T-helper 2 cell (primary cell): ENCODE measurements around the gene RCN2.
"Not testable (repeated sequence)": the region's sequence is repeated elsewhere in the genome, so short reads cannot be mapped to it uniquely, and the experiment has no call there.

ENCODE experiments used
- DNase-seq, 5 experiments: peaks; one replicate each; pipeline versions ENCODE4 v3.0.0 to v3.0.0-alpha.2; 2012 to 2022
- total RNA-seq, 2 donors: gene quantifications; one replicate each; lab custom pipeline; 2026; lab: John Stamatoyannopoulos, UW

RCN2 gene, protein sequence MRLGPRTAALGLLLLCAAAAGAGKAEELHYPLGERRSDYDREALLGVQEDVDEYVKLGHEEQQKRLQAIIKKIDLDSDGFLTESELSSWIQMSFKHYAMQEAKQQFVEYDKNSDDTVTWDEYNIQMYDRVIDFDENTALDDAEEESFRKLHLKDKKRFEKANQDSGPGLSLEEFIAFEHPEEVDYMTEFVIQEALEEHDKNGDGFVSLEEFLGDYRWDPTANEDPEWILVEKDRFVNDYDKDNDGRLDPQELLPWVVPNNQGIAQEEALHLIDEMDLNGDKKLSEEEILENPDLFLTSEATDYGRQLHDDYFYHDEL
- total RNA-seq = 24.3 to 35.4 reads per million in 2 donors

- peak; percentile 83 to 97 (median 90) for DNase-seq
These were observed at the start of gene RCN2 for GRCh38 chr15:76931397-76932134. TSS of gene RCN2 (plus strand) at chr15:76931749. CDS start at chr15:76931842, 93 bp downstream.

DNA sequence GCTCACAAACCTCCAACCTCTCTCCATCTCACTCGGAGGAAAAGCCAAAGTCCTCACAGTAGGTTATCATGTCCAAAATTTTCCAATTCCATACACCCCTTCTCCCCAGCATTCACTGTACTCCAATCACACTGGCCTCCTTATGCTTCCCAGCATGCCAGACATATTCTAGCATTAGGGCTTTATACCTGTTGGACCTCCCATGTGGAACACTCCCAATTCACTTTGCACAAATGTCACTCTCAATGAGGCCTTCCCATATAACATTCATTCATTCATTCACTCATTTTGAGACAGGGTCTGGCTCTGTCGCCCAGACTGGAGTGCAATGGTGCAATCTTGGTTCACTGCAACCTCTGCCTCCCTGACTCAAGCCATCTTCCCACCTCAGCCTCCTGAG, 46.3 kb upstream of the RCN2 start:
- DNase-seq = no peak

DNA sequence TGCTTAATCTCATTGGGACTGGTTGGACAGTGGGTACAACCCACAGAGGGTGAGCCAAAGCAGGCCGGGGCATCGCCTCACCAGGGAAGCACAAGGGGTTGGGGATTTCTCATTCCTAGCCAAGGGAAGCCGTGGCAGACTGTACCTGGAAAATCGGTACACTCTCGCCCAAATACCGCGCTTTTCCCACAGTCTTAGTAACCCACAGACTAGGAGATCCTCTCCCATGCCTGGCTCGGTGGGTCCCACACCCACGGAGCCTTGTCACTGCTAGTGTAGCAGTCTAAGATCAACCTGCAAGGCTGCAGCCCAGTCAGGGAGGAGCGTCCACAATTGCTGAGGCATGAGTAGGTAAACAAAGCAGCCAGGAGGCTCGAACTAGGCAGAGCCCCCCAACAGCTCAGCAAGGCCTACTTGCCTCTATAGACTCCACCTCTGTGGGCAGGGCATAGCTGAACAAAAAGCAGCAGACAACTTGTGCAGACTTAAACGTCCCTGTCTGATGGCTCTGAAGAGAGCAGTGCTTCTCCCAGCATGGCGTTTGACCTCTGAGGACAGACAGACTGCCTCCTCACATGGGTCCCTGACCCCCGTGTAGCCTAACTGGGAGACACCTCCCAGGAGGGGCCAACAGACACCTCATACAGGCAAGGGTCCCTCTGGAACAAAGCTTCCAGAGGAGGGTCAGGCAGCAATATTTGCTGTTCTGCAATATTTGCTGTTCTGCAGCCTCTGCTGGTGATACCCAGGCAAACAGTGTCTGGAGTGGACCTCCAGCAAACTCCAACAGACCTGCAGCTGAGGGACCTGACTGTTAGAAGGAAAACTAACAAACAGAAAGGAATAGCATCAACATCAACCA, 44.0 kb upstream of the RCN2 start:
- DNase-seq = not testable (repeated sequence)

DNA sequence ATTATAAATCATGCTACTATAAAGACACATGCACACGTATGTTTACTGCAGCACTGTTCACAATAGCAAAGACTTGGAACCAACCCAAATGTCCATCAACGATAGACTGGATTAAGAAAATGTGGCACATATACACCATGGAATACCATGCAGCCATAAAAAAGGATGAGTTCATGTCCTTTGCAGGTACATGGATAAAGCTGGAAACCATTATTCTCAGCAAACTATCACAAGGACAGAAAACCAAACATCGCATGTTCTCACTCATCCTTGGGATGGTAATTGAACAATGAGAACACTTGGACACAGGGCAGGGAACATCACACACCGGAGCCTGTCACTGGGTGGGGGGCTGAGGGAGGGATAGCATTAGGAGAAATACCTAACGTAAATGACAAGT, 38.7 kb upstream of the RCN2 start:
- DNase-seq = not testable (repeated sequence)

DNA sequence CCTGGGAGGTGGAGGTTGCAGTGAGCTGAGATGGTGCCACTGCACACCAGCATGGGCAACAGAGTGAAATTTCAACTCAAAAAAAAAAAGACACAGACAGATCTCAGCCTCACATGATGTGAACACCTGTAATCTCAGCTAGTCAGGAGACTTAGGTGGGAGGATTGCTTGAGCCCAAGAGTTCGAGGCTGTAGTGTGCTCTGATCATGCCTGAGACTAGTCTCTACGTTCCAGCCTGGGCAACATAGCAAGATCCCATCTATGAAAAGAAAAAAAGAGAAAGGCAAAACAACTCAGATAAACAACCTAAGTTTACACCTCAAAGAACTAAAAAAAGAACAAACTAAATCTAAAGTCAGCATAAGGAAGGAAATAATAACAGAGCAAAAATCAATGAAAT, 37.4 kb upstream of the RCN2 start:
- no peak for DNase-seq

GRCh38 chr15:76898102-76898501, 33.4 kb upstream of the RCN2 start:
- no peak for DNase-seq

GRCh38 chr15:76899176-76899930, 32.2 kb upstream of the RCN2 start:
- DNase-seq = not testable (repeated sequence)

GRCh38 chr15:76899931-76900310, 31.6 kb upstream of the RCN2 start:
- not testable (repeated sequence) for DNase-seq

DNA sequence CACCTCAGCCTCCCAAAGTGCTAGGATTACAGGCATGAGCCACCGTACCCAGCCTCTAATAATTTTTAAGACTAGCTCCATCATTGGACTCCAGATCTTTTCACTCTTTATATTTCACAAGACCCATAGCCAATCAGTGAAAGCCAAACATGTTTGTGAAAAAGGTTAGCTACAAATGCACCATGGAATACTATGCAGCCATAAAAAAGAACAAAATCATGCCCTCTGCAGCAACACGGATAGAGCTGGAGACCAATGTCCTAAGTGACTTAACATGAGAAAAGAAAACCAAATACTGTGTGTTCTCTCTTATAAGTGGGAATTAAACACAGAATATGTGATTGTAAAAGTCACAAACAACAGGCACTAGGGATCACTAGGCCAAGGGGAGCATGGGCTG, 29.6 kb upstream of the RCN2 start:
- no peak for DNase-seq

DNA sequence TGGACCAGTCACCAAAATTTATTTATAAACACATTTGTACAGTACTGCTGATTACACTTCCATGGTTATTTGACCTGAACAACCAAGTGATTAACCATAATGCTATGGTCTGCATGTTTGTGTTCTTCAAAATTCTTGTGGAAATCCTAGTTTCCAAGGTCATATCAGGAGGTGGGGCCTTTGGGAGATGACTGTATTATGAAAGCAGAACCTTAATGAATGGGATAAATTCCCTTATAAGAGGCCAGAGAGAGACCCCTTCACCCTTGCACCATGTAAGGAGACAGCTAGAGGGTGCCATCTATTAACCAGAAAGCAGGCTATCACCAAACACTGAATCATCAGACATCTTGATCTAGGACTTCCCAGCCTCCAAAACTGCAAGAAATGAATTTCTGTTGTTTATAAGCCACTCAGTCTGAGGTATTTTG, 28.3 kb upstream of the RCN2 start:
- DNase-seq = peak in 1 of 5 experiments; percentile 54

GRCh38 chr15:76904461-76905012, 27.0 kb upstream of the RCN2 start:
- peak in 4 of 5 experiments; percentile 8 to 34 (median 12) for DNase-seq

DNA sequence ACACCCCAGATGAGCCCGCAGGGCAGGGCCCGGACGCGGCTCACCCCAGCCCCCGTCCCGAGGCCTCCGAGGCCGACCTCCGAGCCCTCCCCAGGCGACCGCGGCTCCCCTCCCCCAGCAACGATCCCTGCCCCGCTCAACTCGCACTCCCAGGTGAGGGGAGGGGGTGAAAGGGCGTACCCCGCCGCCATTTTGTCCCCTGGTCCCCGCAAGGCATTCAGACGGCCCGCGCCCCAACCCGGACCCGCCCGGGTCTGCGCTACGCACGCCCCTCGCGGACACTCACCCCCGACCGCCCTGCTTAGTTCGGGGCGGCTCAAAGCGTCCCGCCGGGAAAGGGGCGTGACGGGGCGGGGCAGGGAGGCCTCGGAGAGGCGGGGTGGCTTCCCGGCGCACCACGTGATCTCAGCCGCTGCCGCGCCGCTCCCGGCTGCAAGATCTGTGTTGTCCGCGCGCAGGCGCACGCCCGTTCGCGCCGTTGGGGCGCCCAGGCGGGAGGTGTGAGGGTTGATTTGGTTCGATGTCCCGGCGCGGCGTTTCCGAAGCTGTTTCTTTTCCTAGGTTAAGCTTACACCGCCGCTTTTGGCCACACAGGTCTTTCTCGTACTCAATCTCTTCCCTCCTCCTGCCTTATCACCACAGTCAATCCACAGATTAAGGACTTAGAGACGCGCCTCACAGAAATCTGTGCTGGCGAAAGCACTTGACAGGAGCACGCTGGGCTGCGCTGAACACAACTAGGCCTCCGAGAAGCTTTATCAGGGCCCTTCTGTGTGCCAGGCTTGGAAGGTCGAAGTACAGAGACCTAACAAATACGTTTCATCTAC, 26.3 kb upstream of the RCN2 start, which contains the start of gene SCAPER:
Gene SCAPER (minus strand): TSS at position 328 of the 827 bp plus-strand sequence. CDS start 21,523 bp downstream, outside the sequence.
- peak; percentile 81 to 95 (median 87) for DNase-seq

GRCh38 chr15:76905855-76906254, 25.7 kb upstream of the RCN2 start:
- no peak for DNase-seq

DNA sequence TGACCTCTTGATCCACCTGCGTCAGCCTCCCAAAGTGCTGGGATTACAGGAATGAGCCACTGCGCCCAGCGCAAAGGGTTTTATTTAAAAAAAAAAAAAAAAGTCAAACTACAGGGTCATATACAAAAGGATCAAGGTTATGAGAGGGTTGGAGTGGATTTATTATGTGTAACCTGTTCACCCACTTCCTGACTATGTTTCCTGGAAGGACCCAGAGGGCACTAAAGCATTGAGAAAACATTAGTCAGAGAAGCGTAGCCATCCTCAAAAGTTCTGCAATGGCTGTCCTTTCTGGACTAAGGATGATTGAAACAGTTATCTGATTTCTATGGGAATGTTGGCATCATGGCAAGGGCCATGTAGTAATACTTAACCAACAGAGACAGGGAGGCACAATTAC, 19.1 kb upstream of the RCN2 start:
- DNase-seq = no peak

- DNase-seq = no peak
These were observed 17.8 kb upstream of the RCN2 start for GRCh38 chr15:76913737-76914136.

DNA sequence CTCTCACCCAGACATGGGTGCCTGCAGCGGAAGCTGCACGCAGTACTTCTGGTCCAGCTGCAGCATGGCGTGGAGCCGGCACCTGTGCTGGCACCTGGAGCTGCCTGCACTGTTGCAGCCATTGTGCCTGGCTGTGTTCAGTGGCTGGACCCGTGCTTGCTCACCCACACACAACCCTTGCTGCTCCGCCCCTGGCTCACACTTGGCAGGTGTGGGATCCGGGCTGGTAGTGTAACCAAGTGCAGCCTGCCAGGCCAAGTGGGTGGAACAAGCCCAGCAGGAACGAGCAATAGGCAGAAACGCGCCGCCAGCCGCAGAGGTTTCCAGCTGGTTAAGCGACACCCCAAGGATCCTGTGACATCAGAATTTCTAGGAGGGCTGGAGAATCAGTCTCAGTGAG, 15.2 kb upstream of the RCN2 start:
- no peak for DNase-seq

- DNase-seq = no peak
These were observed 3.3 kb upstream of the RCN2 start for GRCh38 chr15:76928201-76928600.

- no peak for DNase-seq
These were observed 2.4 kb upstream of the RCN2 start for GRCh38 chr15:76929011-76929760.

GRCh38 chr15:76930831-76931396, 635 bp upstream of the RCN2 start:
- DNase-seq = peak in 1 of 5 experiments; percentile 11
